ENCODE results near the gene ASIC2. TPM values are rescaled to one million over a fixed set of nuclear protein-coding genes. Genes with fewer than 3 reads are reported as not detected.

Gene ASIC2
- total RNA-seq, 1 donor from 2014 or later, result not detected

- no peaks in the 10 kb centered on the region for H3K9me3 ChIP-seq
- no peaks in the 10 kb centered on the region for H3K27me3 ChIP-seq
- H3K4me3 ChIP-seq, result no peak overlapping the region
- TF ChIP-seq POLR2A (IDR thresholded peaks at IDR 0.05) (no peak), POLR2AphosphoS5 (IDR thresholded peaks at IDR 0.05; ENCODE audit: insufficient read depth in 1 of 2, low read depth in 1 of 2) (no peak)
- TF ChIP-seq, protein P1, sequence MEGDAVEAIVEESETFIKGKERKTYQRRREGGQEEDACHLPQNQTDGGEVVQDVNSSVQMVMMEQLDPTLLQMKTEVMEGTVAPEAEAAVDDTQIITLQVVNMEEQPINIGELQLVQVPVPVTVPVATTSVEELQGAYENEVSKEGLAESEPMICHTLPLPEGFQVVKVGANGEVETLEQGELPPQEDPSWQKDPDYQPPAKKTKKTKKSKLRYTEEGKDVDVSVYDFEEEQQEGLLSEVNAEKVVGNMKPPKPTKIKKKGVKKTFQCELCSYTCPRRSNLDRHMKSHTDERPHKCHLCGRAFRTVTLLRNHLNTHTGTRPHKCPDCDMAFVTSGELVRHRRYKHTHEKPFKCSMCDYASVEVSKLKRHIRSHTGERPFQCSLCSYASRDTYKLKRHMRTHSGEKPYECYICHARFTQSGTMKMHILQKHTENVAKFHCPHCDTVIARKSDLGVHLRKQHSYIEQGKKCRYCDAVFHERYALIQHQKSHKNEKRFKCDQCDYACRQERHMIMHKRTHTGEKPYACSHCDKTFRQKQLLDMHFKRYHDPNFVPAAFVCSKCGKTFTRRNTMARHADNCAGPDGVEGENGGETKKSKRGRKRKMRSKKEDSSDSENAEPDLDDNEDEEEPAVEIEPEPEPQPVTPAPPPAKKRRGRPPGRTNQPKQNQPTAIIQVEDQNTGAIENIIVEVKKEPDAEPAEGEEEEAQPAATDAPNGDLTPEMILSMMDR (IDR thresholded peaks at IDR 0.05), result no peak
- no peak overlapping the region for H3K27ac ChIP-seq
- H3K4me1 ChIP-seq, result peaks cover 14% of the 10 kb centered on the region
- no peaks in the 10 kb centered on the region for H3K36me3 ChIP-seq
- peak in 1 of 2 donors; percentile 58 for DNase-seq (ENCODE audit: extremely low spot score in 2 of 2)
- intact Hi-C loops (cut with DNase I), result no loop called here
Observed at GRCh38 chr17:33166472-33166871, 126.6 kb downstream of the ASIC2 start.

DNA sequence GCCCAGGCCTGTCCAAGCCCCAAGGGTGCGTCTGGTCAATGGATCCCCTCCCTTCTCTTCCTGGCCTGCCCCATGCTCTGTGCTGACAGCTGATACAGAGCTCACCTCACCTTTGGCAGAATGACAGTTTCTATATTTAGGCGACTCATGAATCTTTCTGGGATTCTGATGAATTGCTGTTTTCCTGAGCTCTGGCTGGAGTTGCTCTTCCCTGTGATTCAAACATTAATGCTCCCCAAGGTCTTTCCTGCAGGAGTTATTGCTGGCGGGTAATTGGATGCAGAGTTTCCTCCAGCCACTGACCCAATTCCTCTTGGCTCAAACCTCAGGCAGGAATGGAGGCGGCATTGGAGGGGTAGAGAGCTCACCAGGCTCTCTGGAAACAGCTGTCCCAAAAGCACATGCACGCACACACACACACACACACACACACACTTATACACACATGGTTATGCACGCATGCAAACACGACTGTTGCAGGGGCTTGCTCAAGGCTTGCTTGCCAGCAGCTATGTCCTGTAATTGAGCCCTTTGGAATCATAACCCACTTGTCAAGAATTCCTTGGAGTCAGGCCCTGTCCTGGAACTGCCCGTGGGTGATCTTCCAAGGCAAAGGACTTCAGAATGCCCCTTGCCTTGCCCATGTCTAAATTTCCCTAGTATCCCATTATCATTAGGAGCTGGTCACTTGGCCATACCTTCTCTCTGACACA lies 128.8 kb downstream of the ASIC2 start:
- Histone ChIP-seq H3K36me3 (no peaks in the 10 kb centered on the region), H3K27me3 (no peaks in the 10 kb centered on the region), H3K4me1 (peaks cover 14% of the 10 kb centered on the region), H3K27ac (no peak overlapping the region), H3K9me3 (no peaks in the 10 kb centered on the region), H3K4me3 (no peak overlapping the region)
- no peak for TF ChIP-seq POLR2AphosphoS5 (IDR thresholded peaks at IDR 0.05; ENCODE audit: insufficient read depth in 1 of 2, low read depth in 1 of 2)
- DNase-seq (ENCODE audit: extremely low spot score in 2 of 2), result no peak
- intact Hi-C loops (cut with DNase I), result no loop called here

DNA sequence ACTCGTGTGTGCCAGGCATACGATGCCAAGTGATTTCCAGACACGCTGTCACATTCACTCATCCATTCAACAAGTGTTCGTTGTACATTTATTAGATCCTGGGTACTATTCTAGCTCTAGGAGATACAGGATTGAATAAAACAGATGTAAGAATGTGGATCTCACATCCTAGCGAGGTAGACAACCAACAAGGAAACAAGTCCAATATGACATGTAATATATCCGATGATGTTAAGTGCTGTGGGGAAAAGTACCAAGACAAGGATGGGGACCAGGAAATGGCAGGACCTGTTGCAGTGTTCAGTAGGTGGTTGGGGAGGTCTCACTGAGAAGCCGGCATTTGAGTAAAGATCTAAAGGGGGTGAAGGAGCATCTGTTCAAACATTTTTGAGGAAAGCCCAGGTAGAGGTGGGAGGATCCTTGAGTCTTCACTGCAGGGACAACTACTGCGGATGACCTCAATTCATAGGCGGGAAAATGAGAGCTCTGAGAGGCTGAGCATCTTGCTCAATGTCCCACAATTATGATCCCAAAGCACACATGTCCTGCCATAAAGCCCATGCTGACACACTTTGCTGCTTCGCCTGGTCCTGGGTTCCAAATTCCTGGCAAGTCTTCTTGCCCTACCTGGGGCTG lies 129.4 kb downstream of the ASIC2 start:
- intact Hi-C loops (cut with DNase I), result no loop called here
- Histone ChIP-seq H3K4me1 (peaks cover 14% of the 10 kb centered on the region), H3K27ac (no peak overlapping the region), H3K27me3 (no peaks in the 10 kb centered on the region), H3K36me3 (no peaks in the 10 kb centered on the region), H3K4me3 (no peak overlapping the region), H3K9me3 (no peaks in the 10 kb centered on the region)
- TF ChIP-seq POLR2AphosphoS5 (IDR thresholded peaks at IDR 0.05; ENCODE audit: insufficient read depth in 1 of 2, low read depth in 1 of 2) (no peak), POLR2A (IDR thresholded peaks at IDR 0.05) (no peak)
- TF ChIP-seq, protein P1 (IDR thresholded peaks at IDR 0.05), result no peak
- no peak for DNase-seq (ENCODE audit: extremely low spot score in 2 of 2)

GRCh38 chr17:33154869-33155455 lies 138.1 kb downstream of the ASIC2 start:
- H3K36me3 ChIP-seq, result no peaks in the 10 kb centered on the region
- TF ChIP-seq POLR2A (IDR thresholded peaks at IDR 0.05) (no peak), POLR2AphosphoS5 (IDR thresholded peaks at IDR 0.05; ENCODE audit: insufficient read depth in 1 of 2, low read depth in 1 of 2) (no peak)
- TF ChIP-seq, protein P1 (IDR thresholded peaks at IDR 0.05), result no peak
- intact Hi-C loops (cut with DNase I), result no loop called here

DNA sequence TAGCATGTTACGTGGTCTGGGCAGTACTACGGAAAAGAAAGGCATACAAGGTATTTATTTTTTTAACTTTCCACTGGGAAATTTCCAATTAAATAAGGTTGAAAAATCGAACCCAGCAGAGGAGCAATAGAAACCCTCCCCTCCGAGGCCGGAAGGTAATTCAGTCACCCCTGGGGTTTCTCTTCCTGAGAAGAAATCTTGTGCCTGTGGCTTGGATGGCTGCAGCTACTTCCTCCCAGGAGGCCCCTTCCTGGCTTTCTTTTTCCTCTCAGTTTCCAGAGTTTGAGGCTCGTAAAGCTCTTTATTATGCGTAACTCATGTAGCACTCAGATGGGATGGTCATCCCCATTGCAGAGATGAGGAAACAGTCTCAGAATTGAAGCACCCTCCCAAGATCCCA lies 140.3 kb downstream of the ASIC2 start:
- H3K36me3 ChIP-seq, result no peaks in the 10 kb centered on the region
- DNase-seq (ENCODE audit: extremely low spot score in 2 of 2), result no peak
- H3K4me3 ChIP-seq, result no peak overlapping the region
- H3K27ac ChIP-seq, result no peak overlapping the region
- H3K4me1 ChIP-seq, result no peaks in the 10 kb centered on the region
- TF ChIP-seq POLR2AphosphoS5 (IDR thresholded peaks at IDR 0.05; ENCODE audit: insufficient read depth in 1 of 2, low read depth in 1 of 2), result no peak
- no peak for TF ChIP-seq POLR2A (IDR thresholded peaks at IDR 0.05)
- TF ChIP-seq, protein P1 (IDR thresholded peaks at IDR 0.05), result no peak
- H3K27me3 ChIP-seq, result no peaks in the 10 kb centered on the region
- no peaks in the 10 kb centered on the region for H3K9me3 ChIP-seq
- intact Hi-C loops (cut with DNase I), result no loop called here

More at GRCh38 chr17:33154869-33155455, 138.1 kb downstream of the ASIC2 start:
- H3K27me3 ChIP-seq, result no peaks in the 10 kb centered on the region
- no peak for DNase-seq (ENCODE audit: extremely low spot score in 2 of 2)
- H3K9me3 ChIP-seq, result no peaks in the 10 kb centered on the region
- H3K4me3 ChIP-seq, result no peak overlapping the region
- no peaks in the 10 kb centered on the region for H3K4me1 ChIP-seq
- no peak overlapping the region for H3K27ac ChIP-seq

Measured in vagina (tissue), 2 donors.